Measurements from ENCODE around the gene PIK3R3. TPM values are rescaled to one million over a fixed set of nuclear protein-coding genes. Genes with fewer than 3 reads are reported as not detected.

PIK3R3 gene
- total and polyA plus RNA-seq, 9 of the 15 experiments (the other 6 are each of a cell fraction or from before 2014, with no cell fraction given) = 1.4 to 7.7 (median 4.6) TPM

DNA sequence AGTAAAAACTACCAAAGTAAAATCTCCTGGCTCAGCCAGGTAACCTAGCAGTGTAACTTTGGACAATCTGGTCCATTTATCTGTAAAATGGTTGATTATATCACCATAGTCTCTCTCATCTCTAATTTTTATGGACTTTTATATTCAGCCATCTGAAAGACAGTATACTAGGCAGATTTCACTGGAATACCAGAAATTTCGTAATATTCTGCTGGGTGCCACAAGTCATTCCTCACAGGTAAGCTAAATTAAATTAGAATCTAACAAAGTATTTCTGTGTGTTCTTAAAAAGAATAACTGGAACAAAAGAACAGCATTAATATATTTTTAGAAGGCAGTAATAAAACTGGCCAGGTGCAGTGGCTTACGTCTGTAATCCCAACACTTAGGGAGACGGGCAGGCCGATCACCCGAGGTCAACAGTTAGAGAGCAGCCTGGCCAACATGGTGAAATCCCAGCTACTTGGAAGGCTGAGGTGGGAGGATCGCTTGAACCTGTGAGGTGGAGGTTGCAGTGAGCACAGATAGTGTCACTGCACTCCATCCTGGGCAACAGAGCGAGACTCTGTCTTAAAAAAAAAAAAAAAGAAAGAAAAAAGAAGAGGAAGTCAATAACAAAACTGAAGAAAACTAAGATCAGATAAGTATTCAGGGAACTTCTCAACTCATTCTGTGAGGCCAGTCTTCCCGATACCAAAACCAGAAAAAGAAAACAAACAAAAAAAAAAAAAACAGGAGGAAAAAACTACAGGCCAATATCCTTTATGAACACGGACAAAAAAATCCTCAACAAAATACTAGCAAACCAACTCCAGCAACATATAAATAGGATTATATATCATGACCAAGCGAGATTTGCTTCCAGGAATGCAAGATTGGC is 35.9 kb downstream of the PIK3R3 start (continued):
- peak; percentile 52; the same call in 1 of the 2 replicates for TF ChIP-seq HMBOX1 (IDR thresholded peaks at IDR 0.05)
- TF ChIP-seq DPF2 (IDR thresholded peaks at IDR 0.05) = peak; percentile 67
- TF ChIP-seq MAFG (tag; conservative IDR thresholded peaks at IDR 0.05) = peak; percentile 47; the same call in 1 of the 2 replicates
- TF ChIP-seq ADNP (tag; IDR thresholded peaks at IDR 0.05) = no peak
- peak; percentile 80 for TF ChIP-seq SMARCA4 (IDR thresholded peaks at IDR 0.05)
- TF ChIP-seq ZNF316 (IDR thresholded peaks at IDR 0.05) = peak; percentile 19; the same call in 1 of the 2 replicates
- 0 out of 2 replicates have a peak, but pooled peaks have one; percentile 6 for TF ChIP-seq ZNF324 (CRISPR knock-in tag; IDR thresholded peaks at IDR 0.05)
- TF ChIP-seq ZNF184 (CRISPR knock-in tag; IDR thresholded peaks at IDR 0.05) = no peak
- TF ChIP-seq EP400 (IDR thresholded peaks at IDR 0.05) = peak; percentile 26; the same call in 1 of the 2 replicates
- no peak for TF ChIP-seq HOXB6 (CRISPR knock-in tag; IDR thresholded peaks at IDR 0.05; ENCODE audit: borderline replicate concordance)
- peak; percentile 22; the same call in 1 of the 2 replicates for TF ChIP-seq ZNF507 (tag; conservative IDR thresholded peaks at IDR 0.05)
- TF ChIP-seq TBP (optimal IDR thresholded peaks at IDR 0.05; ENCODE audit: low read depth, low read length) = no peak
- peak; percentile 23; the same call in 1 of the 2 replicates for TF ChIP-seq MTA2 (IDR thresholded peaks at IDR 0.05; ENCODE audit: low read depth)
- peak; percentile 87 for TF ChIP-seq NBN (IDR thresholded peaks at IDR 0.05; ENCODE audit: low read depth)
- peak; percentile 89; the same call in 1 of the 2 replicates for TF ChIP-seq ZNF583 (CRISPR knock-in tag; IDR thresholded peaks at IDR 0.05)
- no peak for TF ChIP-seq NR1H2 (CRISPR knock-in tag; IDR thresholded peaks at IDR 0.05)
- TF ChIP-seq C11orf30 (IDR thresholded peaks at IDR 0.05; ENCODE audit: low read depth) = no peak; the same call in 1 of the 2 replicates
- TF ChIP-seq SLC30A9 (CRISPR knock-in tag; IDR thresholded peaks at IDR 0.05) = no peak
- TF ChIP-seq CC2D1A (IDR thresholded peaks at IDR 0.05) = peak; percentile 41; the same call in 1 of the 2 replicates
- peak; percentile 28; the same call in 1 of the 2 replicates for TF ChIP-seq SOX6 (IDR thresholded peaks at IDR 0.05)
- 0 out of 4 replicates have a peak, but pooled peaks of 1 of the 2 experiments have one; percentile 15 for TF ChIP-seq TRIM24 (IDR thresholded peaks at IDR 0.05)
- TF ChIP-seq CEBPB (tag; IDR thresholded peaks at IDR 0.05) = peak; percentile 86
- TF ChIP-seq SPI1 (IDR thresholded peaks at IDR 0.05; ENCODE audit: borderline replicate concordance, low read depth, low read length) = peak; percentile 66; the same call in 1 of the 2 replicates
- no peak for TF ChIP-seq FOXP1 (CRISPR knock-in tag; IDR thresholded peaks at IDR 0.05)
- TF ChIP-seq PBX2 (CRISPR knock-in tag; IDR thresholded peaks at IDR 0.05; ENCODE audit: low read depth) = no peak
- 0 out of 2 replicates have a peak, but pooled peaks have one; percentile 6 for TF ChIP-seq PBX2 (tag; conservative IDR thresholded peaks at IDR 0.05; ENCODE audit: low read depth)
- TF ChIP-seq POLR2H (tag; IDR thresholded peaks at IDR 0.05; ENCODE audit: low read depth) = no peak
- no peak for TF ChIP-seq XRCC3 (IDR thresholded peaks at IDR 0.05)

Data from K562 (cell line).